GM12891 (cell line): ENCODE results near the gene LDB3.

Experiments
- POLR2AphosphoS5 ChIP-seq: IDR thresholded peaks from 2 replicates; pipeline ENCODE4 v1.6.1; 2011; ENCODE audit warnings: low read depth, low read length, control low read depth
- TAF1 ChIP-seq: IDR thresholded peaks from 2 replicates; pipeline ENCODE4 v1.6.1; 2011; ENCODE audit warnings: low read depth, low read length, control low read depth

DNA sequence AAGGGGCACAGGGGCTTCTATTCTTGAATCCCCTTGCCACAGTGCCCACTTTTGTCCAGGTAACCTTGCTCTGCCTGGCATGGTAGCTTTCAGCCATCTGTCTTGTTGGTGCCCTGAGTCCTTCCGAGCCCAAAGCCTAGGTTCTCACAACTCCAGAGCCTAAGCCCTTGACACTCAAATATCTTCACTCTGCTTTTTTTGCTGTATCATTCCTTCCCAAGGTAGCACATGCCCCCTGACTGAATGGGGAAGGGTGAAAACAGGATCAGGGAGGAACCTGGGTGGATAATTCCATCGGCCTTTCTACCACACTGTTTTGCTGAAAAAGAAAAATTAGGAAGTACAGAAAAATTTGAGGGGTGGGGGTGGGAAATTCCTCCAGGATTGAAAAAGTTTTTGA lies 37.6 kb downstream of the LDB3 start:
- TF ChIP-seq TAF1 (no peak), POLR2AphosphoS5 (no peak)
